Subcutaneous adipose tissue (tissue), 4 donors: ENCODE data around the gene SLAMF6. TPM values are rescaled to one million over a fixed set of nuclear protein-coding genes. Genes with fewer than 3 reads are reported as not detected.

Source experiments
- CTCF ChIP-seq: fragments of 450-650 bp; IDR thresholded peaks from one replicate; pipeline ENCODE4 v1.5.1; 2016; ENCODE audit warnings: low read depth, mild to moderate bottlenecking, control low read depth, antibody characterized with exemption, moderate library complexity
- total RNA-seq, 4 donors: library from RNA; depleted of rRNA; stranded (reverse); fragments of >200 nt; gene quantifications; one replicate each; pipeline ENCODE4 v1.1.0, GENCODE V29; 2016

Gene SLAMF6
- total RNA-seq, 4 donors from 2014 or later: 0.65 to 7.0 (median 1.7) TPM

GRCh38 chr1:160455153-160455517, 67.9 kb downstream of the SLAMF6 start:
- no peak for TF ChIP-seq CTCF

DNA sequence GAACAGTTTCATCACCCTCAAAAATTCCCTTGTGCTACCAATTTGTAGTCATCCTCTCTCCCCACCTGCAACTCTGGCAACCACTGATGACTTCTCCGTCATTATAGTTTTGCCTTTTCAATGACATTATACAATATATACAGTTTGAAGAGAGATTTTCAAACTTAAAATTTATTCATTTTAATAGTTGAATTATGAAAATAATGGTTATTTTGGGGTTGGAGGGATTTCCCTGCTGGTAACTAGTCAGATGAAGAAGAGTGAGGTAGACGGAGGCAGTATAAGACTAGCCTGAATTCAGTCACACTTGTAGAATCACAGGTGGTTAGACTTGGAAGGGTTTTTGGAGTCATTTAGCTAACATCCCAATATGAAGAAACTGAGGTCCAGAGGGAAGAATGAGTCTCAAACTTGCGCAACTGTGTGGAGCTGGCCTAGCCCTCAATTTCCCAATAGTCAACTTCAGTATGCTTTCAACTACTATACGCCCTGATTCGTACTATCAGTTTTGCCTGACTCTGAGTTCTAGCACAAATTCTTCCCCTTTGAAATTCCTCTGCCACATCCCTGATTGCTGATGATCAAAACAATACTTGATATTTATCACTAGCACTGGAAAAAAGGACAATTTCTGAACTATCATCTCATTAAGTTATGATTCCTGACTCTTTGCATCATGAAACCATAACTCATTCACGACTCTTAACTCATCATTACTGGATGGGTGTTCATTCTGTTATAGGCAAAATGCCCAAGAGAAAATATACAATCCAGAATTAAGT, 68.5 kb downstream of the SLAMF6 start:
- TF ChIP-seq CTCF: no peak

GRCh38 chr1:160453443-160453842, 69.6 kb downstream of the SLAMF6 start:
- no peak for TF ChIP-seq CTCF

- TF ChIP-seq CTCF: no peak
These were observed 71.2 kb downstream of the SLAMF6 start for GRCh38 chr1:160451859-160452232.

DNA sequence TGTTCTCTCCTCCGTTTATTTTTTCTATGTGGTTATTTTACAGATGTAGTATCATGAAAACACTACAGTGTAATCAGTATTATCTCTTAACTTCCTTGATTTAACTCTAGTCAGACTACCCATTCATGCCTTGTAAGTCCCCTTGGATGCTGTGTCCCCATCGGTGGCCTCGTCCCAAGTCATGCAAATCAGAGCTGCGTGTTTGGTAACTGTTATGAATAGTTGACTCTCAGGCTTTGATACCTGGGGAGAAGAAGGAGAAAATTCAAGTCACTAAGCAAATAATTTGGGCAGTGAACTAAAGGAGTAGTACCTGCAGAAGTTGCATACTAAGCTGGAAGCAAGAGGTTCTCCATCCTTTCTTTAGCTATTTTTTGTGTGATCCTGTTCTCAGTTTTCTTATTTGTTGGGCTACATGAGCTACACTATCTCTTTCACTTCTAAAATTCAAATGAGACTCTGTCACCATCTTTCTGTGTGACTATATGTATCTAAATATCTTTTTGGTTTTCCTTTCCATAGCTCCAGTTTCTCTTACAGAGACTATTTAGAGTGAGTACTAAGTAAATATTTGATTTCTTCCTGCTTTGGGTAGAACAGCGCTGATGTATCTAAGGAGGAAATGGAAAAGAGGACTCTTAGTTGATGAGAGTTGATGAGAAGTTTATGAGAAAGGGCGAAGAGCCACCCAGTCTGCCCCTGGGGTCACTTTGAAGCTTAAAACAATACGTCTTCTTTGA, 71.8 kb downstream of the SLAMF6 start:
- no peak for TF ChIP-seq CTCF

DNA sequence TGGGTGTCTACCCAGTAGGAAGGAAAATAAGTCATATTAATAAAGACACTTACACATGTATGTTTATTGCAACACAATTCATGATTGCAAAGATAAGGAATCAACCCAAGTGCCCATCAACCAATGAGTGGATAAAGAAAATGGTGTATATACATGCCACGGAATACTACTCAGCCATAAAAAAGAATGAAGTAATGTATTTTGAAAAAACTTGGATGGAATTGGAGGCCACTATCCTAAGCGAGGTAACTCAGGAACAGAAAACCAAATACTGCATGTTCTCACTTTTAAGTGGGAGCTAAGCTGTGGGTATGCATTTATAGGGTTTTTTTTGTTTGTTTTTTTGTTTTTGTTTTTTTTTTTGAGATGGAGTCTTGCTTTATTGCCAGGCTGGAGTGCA, 73.6 kb downstream of the SLAMF6 start:
- TF ChIP-seq CTCF: no peak

GRCh38 chr1:160446945-160447600, 76.0 kb downstream of the SLAMF6 start:
- no peak for TF ChIP-seq CTCF
